ENCODE data around the gene HHATL. TPM values are rescaled to one million over a fixed set of nuclear protein-coding genes. Genes with fewer than 3 reads are reported as not detected.
A peak's percentile ranks its signal among the peaks of the same experiment; 100 is the strongest.

Gene HHATL
- total RNA-seq, 2 donors from 2014 or later, result 444 to 908 TPM

- Histone ChIP-seq H3K27ac (no peak overlapping the region), H3K27me3 (no peaks in the 10 kb centered on the region), H3K9me3 (no peaks in the 10 kb centered on the region), H3K4me3 (no peak overlapping the region), H3K4me1 (peaks cover 0 to 29% of the 10 kb centered on the region in 2 donors), H3K36me3 (no peaks in the 10 kb centered on the region)
- DNase-seq (ENCODE audit: low spot score), result peak; percentile 32
- TF ChIP-seq, protein P1, sequence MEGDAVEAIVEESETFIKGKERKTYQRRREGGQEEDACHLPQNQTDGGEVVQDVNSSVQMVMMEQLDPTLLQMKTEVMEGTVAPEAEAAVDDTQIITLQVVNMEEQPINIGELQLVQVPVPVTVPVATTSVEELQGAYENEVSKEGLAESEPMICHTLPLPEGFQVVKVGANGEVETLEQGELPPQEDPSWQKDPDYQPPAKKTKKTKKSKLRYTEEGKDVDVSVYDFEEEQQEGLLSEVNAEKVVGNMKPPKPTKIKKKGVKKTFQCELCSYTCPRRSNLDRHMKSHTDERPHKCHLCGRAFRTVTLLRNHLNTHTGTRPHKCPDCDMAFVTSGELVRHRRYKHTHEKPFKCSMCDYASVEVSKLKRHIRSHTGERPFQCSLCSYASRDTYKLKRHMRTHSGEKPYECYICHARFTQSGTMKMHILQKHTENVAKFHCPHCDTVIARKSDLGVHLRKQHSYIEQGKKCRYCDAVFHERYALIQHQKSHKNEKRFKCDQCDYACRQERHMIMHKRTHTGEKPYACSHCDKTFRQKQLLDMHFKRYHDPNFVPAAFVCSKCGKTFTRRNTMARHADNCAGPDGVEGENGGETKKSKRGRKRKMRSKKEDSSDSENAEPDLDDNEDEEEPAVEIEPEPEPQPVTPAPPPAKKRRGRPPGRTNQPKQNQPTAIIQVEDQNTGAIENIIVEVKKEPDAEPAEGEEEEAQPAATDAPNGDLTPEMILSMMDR (IDR thresholded peaks at IDR 0.05), result no peak
These were observed 32.5 kb downstream of the HHATL start for GRCh38 chr3:42670051-42670576.

DNA sequence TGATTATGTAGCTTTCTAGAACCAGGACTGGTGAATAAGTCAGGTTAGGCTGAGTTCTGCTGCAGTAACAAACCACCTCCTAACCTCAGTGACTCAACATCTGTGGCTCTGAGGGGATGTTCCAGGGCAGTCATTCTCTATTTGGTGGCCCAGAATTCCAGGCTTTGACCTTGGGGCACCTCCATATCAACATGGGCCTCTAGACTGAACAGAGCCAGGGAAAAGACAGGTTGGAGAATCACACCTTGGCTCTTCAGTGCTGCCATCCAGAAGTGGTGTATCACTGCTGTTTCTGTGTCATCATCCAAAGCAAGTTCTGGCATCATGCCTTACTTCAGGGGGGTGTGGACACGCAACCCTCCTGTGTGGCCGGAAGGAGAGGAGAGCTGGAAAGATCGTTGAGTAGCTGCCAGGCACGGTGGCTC is 33.8 kb downstream of the HHATL start:
- DNase-seq (ENCODE audit: low spot score), result peak; percentile 59
- no peaks in the 10 kb centered on the region for H3K27me3 ChIP-seq

DNA sequence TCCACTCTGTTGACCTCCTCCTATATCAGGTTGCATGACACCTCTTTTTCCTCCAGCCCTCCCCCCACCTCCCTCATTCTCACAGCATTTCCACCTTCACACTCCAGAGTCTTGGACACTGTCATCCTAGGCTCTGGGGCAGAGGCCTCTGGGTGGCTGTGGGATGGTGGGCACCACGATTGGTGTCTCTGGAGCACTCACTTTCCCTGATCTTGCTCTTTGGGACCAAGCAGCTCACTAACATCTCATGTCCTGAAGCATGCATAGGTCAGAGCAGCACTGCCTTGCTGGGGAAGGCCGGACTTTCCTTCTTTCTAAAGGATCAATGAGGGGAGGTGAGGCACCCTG is 34.2 kb downstream of the HHATL start:
- peak overlapping the region in 1 of 2 donors; percentile 82 for H3K27ac ChIP-seq
- peak; percentile 54 for DNase-seq (ENCODE audit: low spot score)
- no peak overlapping the region for H3K4me3 ChIP-seq
- H3K9me3 ChIP-seq, result no peaks in the 10 kb centered on the region
- H3K4me1 ChIP-seq, result peaks cover 0 to 29% of the 10 kb centered on the region in 2 donors
- no peaks in the 10 kb centered on the region for H3K27me3 ChIP-seq
- TF ChIP-seq, protein P1 (IDR thresholded peaks at IDR 0.05), result no peak
- H3K36me3 ChIP-seq, result no peaks in the 10 kb centered on the region

More for the DNA sequence above, 33.8 kb downstream of the HHATL start:
- Histone ChIP-seq H3K27ac (no peak overlapping the region), H3K9me3 (no peaks in the 10 kb centered on the region), H3K4me1 (peaks cover 0 to 29% of the 10 kb centered on the region in 2 donors), H3K4me3 (no peak overlapping the region), H3K36me3 (no peaks in the 10 kb centered on the region)
- TF ChIP-seq, protein P1 (IDR thresholded peaks at IDR 0.05), result no peak

- H3K9me3 ChIP-seq, result no peaks in the 10 kb centered on the region
- TF ChIP-seq, protein P1 (IDR thresholded peaks at IDR 0.05), result no peak
These were observed 34.8 kb downstream of the HHATL start for GRCh38 chr3:42667523-42668412.

GRCh38 chr3:42667096-42667522 is 35.5 kb downstream of the HHATL start:
- no peak overlapping the region for H3K4me3 ChIP-seq
- peaks cover 1% of the 10 kb centered on the region for H3K36me3 ChIP-seq
- DNase-seq (ENCODE audit: low spot score), result peak; percentile 56
- peaks cover 0 to 29% of the 10 kb centered on the region in 2 donors for H3K4me1 ChIP-seq
- H3K27ac ChIP-seq, result peak overlapping the region; percentile 82
- no peaks in the 10 kb centered on the region for H3K27me3 ChIP-seq
- H3K9me3 ChIP-seq, result no peaks in the 10 kb centered on the region
- TF ChIP-seq, protein P1 (IDR thresholded peaks at IDR 0.05), result no peak

More at GRCh38 chr3:42667523-42668412, 34.8 kb downstream of the HHATL start:
- peaks cover 0 to 29% of the 10 kb centered on the region in 2 donors for H3K4me1 ChIP-seq
- no peaks in the 10 kb centered on the region for H3K27me3 ChIP-seq
- H3K36me3 ChIP-seq, result no peaks in the 10 kb centered on the region
- peak; percentile 58 for DNase-seq (ENCODE audit: low spot score)
- no peak overlapping the region for H3K4me3 ChIP-seq
- H3K27ac ChIP-seq, result peak overlapping the region; percentile 82
